Measurements from ENCODE around the gene FXYD5.

The FXYD5 gene

GRCh38 chr19:35154525-35155406, at the start of gene FXYD5:
Gene FXYD5 (plus strand): TSS chr19:35154735. CDS start chr19:35155551, 816 bp downstream.
- DNase-seq: peak; percentile 72

DNA sequence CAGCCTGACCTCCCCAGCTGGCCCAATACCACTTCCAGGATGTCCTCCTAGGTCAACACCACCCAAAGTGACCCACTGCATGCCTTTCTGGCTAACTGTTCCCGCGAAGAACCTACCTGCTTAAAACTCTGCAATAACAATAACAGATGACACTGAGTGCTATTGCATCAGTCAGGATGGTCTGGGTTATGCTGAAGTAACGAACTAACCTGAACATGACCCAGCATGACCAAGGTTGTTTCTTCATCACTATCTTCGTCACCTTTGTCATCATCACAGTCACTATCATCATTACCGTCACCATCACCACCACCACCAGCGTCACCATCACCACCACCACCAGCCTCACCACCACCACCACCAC, 49.5 kb upstream of the FXYD5 start:
- DNase-seq: no peak

GRCh38 chr19:35105411-35106290, 48.9 kb upstream of the FXYD5 start:
- DNase-seq: no peak

- DNase-seq: no peak
Measured at GRCh38 chr19:35106291-35106583, 48.3 kb upstream of the FXYD5 start.

GRCh38 chr19:35106898-35107541, 47.5 kb upstream of the FXYD5 start:
- DNase-seq: no peak

DNA sequence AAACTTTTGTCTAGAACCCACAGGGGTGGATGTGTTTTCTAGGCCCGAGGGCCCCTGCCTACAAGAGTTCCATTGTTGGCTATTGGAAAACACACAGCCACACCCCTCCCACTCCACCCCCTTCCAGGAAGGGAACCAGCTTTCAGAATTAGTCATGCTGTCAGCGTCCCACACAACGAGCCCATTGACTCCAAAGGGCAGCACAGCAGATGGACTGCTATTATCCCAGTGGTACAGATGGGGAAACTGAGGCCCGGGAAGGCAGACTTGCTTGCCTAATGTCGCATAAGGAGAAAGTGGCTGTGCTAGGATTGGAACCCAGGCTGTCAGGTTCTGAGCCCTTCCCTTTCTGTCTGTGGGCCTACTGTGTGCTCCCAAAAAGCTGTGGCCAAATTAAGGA, 47.0 kb upstream of the FXYD5 start:
- DNase-seq: no peak

GRCh38 chr19:35108730-35109129, 45.8 kb upstream of the FXYD5 start:
- DNase-seq: no peak

GRCh38 chr19:35109395-35110112, 45.0 kb upstream of the FXYD5 start:
- no peak for DNase-seq

GRCh38 chr19:35110974-35111373, 43.6 kb upstream of the FXYD5 start:
- no peak for DNase-seq

- DNase-seq: no peak
Measured at GRCh38 chr19:35112995-35113688, 41.4 kb upstream of the FXYD5 start.

DNA sequence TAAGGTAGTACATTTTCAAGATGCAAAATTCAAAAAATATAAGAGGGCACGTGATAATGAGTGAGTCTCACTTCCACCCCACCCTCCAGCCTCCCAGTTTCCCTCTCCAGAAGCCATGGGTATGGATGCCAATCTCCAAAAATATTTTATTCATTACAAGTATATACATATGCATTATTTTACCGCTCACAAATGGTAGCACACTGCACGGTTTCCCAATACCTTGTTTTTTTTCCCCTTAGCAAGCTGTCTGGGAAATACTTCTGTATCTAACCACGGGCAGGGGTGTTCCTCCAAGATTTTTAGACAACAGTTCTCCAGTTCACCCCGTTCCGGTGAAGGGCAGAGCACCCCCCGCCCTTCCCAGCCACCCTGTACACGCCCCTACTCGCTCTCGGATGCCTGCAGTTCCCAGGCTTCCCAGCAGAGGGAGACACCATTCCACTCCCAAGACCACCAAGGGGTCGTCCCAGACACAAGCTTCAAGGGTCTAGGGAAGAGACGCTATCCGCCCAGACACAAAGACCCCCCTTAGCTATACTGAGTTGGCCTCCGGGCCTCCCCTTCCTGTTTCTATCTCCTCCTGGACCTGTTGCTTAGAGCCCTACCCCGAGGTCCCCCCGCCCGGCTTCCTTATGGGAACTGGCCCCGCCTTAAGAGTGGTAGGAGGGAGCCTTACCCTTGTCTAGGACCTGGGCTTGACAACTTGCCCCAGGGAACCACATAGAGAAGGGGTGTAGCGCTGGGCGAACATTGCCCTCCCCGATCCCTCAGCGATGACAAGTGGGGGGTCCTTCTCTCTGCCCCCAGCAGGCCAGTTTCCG, 40.0 kb upstream of the FXYD5 start:
- DNase-seq: peak; percentile 57

GRCh38 chr19:35115177-35115951, 39.2 kb upstream of the FXYD5 start, which contains the start of gene FXYD3:
Gene FXYD3 (plus strand): TSS chr19:35115823. CDS start chr19:35119377, 3,554 bp downstream.
- no peak for DNase-seq

- no peak for DNase-seq
Measured at GRCh38 chr19:35116072-35116801, 38.3 kb upstream of the FXYD5 start.

DNA sequence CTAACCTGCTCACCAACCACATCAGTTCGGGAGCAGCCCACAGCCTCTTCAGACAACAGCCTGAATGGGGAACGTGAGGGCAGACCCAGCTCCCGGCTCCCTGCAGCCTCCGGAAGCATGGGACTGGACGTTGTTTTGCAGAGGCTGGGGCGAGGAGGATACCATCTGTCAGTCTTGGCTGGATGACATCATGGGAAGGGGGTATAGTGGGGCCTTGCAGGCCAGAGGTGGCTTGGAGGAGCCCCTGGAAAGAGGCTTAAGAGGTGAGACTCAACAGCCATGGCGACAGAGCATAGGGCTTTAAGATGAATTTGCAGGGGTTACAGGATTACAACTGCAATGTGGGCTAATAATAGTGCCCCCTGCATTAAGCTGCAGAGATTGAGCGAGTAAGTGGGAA, 37.4 kb upstream of the FXYD5 start:
- DNase-seq: no peak

DNA sequence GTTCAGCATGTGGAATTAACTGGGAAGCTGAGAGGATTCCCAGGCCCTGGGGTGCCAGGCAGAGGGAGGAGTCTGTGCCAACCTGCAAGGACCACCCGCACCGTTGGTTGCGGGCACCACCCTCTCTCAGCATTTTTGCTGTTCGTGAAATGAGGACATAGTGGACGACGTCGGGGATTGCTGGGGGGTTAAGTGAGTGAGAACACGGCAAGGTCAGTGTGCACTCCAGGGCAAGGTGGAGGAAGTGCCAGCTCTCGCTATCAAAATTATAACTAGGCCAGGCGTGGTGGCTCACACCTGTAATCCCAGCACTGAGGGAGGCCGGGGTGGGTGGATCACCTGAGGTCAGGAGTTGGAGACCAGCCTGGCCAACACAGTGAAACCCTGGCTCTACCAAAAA, 36.7 kb upstream of the FXYD5 start:
- no peak for DNase-seq

DNA sequence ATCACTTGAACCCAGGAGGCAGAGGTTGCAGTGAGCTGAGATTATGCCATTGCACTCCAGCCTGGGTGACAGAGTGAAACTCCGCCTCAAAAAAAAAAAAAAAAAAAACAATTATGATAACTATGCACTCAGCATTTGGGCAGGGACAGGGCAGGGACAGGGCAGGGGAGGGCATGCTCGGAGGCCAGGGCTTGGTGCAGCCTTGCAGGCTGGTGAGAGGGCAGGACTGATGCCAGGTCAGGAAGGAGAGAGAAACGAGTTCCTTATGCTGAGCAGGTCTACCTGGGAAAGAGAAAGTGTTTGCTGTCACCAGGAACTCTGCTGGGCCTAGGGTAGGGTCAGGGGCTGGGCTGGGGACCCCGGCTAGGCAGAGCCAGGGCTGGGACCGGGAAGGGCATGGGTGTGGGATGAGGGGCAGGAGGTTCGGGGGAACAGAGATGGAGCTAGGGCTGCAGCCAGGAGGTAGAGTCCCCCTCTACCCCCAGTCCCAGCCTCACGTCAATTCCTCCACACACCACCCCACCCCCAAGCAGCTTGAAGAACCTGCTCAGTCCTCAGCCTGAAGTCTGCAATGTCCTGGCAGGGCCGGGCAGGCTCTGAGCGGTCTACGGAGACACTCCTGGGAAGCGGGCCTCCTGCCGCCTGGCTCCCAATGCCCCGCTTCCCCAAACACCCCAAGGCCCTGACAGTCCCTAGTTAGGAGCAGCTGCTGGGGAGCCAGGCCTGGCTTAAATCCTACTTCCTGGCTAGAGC, 36.1 kb upstream of the FXYD5 start:
- DNase-seq: no peak

- no peak for DNase-seq
Measured at GRCh38 chr19:35119091-35119490, 35.4 kb upstream of the FXYD5 start.

DNA sequence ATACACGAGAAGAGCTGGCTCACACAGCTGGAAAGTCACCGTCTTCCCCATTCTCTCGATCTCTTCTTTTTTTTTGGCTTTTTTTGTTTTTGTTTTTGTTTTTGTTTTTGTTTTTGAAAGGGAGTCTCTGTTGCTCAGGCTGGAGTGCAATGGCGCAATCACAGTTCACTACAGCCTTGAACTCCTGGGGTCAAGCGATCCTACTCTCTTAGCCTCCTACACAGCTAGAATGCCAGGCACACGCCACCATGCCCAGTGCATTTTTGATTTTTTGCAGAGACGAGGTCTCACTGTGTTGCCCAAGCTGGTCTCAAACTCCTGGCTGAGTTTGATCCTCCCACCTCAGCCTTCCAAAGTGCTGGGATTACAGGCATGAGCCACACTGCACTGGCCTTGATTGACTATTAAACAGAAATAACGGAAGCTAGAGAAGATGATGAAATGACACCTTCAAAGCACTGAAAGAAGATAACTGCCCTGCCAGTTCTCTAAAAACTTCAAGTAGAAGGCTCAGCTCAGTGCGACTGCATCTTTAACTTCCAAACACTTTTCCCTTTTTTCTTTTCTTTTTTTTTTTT, 34.9 kb upstream of the FXYD5 start:
- no peak for DNase-seq

DNA sequence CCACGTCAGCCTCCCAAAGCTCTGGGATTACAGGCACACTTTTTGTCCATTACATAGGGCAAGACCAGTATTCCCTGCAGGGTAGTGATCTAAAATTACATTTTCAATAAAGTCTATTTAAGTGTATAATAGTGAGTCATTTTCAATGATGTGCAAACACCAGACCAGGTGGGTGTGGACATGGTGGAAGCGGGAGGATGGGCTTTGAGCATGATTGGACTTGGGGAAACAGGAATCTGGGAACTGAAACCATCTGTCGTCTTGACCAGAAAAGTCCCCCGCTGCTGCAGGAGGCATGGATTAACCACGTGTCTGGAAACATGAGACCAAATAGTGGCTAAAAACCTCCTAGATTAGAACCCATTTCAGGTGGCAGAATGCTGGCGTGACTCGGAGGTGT, 34.0 kb upstream of the FXYD5 start:
- DNase-seq: peak; percentile 37

All from CD4-positive, alpha-beta T cell treated with Interferon gamma for 1 hour (primary cell).